Measurements from ENCODE around the gene PLEKHF1.

Gene PLEKHF1

GRCh38 chr19:29697523-29698261 lies 32.4 kb downstream of the PLEKHF1 start:
- no peak for TF ChIP-seq CTCF (IDR thresholded peaks at IDR 0.05)

- TF ChIP-seq CTCF (IDR thresholded peaks at IDR 0.05): no peak
These were observed 34.6 kb downstream of the PLEKHF1 start for GRCh38 chr19:29699861-29700260.

- no peak for TF ChIP-seq CTCF (IDR thresholded peaks at IDR 0.05)
These were observed 35.2 kb downstream of the PLEKHF1 start for GRCh38 chr19:29700498-29700897.

GRCh38 chr19:29702161-29702962 lies 37.1 kb downstream of the PLEKHF1 start:
- no peak for TF ChIP-seq CTCF (IDR thresholded peaks at IDR 0.05)

- no peak for TF ChIP-seq CTCF (IDR thresholded peaks at IDR 0.05)
These were observed 37.7 kb downstream of the PLEKHF1 start for GRCh38 chr19:29702963-29703320.

GRCh38 chr19:29704562-29705558 lies 39.6 kb downstream of the PLEKHF1 start:
- TF ChIP-seq CTCF (IDR thresholded peaks at IDR 0.05): no peak

GRCh38 chr19:29705706-29706105 lies 40.4 kb downstream of the PLEKHF1 start:
- TF ChIP-seq CTCF (IDR thresholded peaks at IDR 0.05): no peak
